AG10803 (cell line): Measurements from ENCODE around the gene MAP3K20.
"Not testable (repeated sequence)": the region's sequence is repeated elsewhere in the genome, so short reads cannot be mapped to it uniquely, and the experiment has no call there.

Experiments
- DNase-seq: peaks from one replicate; pipeline ENCODE4 v3.0.0; 2010; ENCODE audit warnings: low read depth
- H3K4me3 ChIP-seq: 2 replicates; pipeline ENCODE4 v1.5.1; 2011; ENCODE audit warnings: mild to moderate bottlenecking, low read length, control low read depth
- CTCF ChIP-seq: conservative IDR thresholded peaks from 2 replicates; pipeline ENCODE4 v1.5.1; 2011; ENCODE audit warnings: mild to moderate bottlenecking, low read length, control low read depth, inconsistent platforms

MAP3K20 gene

GRCh38 chr2:173271825-173272224 lies 196.2 kb downstream of the MAP3K20 start:
- TF ChIP-seq CTCF: no peak
- DNase-seq: no peak
- H3K4me3 ChIP-seq: no peak overlapping the region

- no peak for TF ChIP-seq CTCF
- H3K4me3 ChIP-seq: no peak overlapping the region
- DNase-seq: no peak
Measured at GRCh38 chr2:173272849-173273248, 197.2 kb downstream of the MAP3K20 start.

GRCh38 chr2:173278794-173279526 lies 203.3 kb downstream of the MAP3K20 start:
- TF ChIP-seq CTCF: no peak
- H3K4me3 ChIP-seq: no peak overlapping the region
- no peak for DNase-seq

GRCh38 chr2:173279527-173279868 lies 203.9 kb downstream of the MAP3K20 start:
- DNase-seq: no peak
- TF ChIP-seq CTCF: no peak
- no peak overlapping the region for H3K4me3 ChIP-seq

GRCh38 chr2:173280853-173281252 lies 205.2 kb downstream of the MAP3K20 start:
- no peak for TF ChIP-seq CTCF
- H3K4me3 ChIP-seq: no peak overlapping the region
- DNase-seq: no peak

GRCh38 chr2:173281898-173282297 lies 206.3 kb downstream of the MAP3K20 start:
- not testable (repeated sequence) for H3K4me3 ChIP-seq, DNase-seq

GRCh38 chr2:173282795-173283545 lies 207.3 kb downstream of the MAP3K20 start:
- TF ChIP-seq CTCF: no peak
- no peak overlapping the region for H3K4me3 ChIP-seq
- no peak for DNase-seq
